Lung microvascular endothelial cell (primary cell): ENCODE results near the gene UBXN6. TPM values are rescaled to one million over a fixed set of nuclear protein-coding genes. Genes with fewer than 3 reads are reported as not detected.

Experiments
- DNase-seq, 2 donors: peaks; one replicate each; pipeline versions ENCODE4 v3.0.0 to v3.0.0-alpha.2; 2010; ENCODE audit warnings: low read depth in 2 of 2
- total RNA-seq: library from RNA; depleted of rRNA; stranded (reverse); fragments of >200 nt; gene quantifications from 2 replicates; pipeline ENCODE4 v1.2.1, GENCODE V29; 2014

The UBXN6 gene
- total RNA-seq, 1 donor from 2014 or later, result 99.8 TPM

DNA sequence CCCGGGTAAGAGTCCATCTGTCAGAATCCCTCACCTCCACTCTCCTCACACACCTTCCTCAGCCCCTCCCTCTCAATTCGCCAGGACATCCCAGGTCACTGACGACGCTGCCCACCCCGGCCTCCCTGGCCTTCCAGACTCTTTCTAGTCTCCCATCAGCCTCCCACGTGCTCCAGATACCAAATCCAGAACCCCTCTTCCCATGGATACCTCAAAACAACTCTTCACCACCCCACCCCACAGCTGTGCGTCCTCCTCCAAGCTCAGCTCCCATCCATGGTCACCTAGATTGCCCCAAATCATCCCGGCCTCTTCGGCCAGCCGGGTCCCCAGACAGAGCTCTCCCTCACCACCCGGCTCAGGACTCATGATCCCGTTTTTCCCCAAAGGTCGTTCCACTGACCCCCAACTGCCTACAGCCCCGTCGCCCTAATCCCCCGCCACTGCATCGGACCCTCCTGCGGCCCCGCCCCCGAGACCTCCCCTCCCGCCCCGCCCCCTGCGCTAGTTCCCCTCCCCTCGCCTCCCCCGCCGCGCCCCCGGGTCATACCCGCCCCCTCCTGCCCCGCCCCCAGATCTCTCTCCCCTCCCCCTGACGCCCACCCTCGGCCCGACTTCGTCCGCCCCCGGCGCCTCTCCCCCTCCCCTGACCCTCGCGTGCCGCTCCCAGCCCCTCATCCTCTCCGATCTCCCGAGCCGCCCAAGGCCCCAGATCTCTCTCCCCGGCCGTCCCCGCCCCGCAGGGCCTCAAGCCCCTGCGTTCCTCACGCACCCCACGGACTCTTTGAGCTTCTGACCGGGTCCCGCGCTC, 546 bp downstream of the UBXN6 start:
- peak; percentile 76 to 86 for DNase-seq

DNA sequence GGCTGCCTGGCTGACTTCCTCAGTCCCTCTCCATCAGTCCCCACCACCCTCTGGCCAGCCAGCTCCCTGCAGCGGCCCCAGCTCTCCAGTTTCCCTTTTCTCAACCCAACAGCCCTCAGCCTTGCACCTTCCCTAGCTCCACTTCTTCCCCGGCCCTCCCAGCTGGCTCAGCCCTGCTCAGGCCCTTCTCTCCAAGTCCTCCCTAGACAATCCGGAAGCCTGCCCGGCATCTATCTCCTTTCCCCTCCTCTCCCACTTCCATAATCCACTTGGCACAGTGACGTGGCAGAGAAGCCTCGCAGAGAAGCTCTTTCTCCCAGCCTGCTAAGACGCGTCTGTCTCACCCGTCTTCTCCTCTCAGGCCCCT, 1.1 kb downstream of the UBXN6 start:
- peak; percentile 35 to 71 for DNase-seq

DNA sequence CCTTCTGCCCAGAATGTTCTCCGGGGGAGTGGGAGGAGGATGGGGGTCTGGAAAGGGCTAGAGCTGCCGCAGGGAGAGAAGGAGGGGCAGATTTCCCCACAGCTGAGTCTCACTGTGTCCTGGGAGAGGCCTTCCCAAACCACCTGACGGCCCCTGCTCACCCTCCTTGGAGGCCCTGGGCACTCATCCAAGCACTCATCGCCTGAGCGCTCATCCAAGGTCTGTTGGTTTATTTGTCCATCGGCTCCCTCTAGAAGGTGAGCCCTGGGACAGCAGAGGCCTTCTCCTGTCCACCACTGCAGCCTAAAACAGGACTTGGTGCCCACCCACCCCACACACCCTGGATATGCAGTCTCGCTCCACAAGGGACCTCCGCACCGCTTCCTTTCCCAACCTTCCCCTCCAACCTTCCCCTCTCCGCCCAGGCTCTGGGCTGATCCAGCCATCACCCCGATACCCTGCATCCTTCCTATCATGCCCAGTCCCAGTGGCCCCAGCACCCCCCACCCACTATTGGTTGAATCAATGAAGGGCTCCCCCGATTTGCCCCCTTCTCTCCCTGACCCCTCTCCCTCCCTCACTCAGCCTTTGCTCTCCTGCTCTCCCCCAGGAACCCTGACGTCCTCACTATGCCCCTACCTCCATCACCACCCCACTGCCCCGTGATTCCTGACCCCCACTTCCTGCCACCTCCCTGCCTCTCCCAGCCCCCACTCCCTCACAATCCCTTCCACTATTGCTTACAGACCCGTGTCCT, 1.7 kb downstream of the UBXN6 start:
- peak in 1 of 2 donors; percentile 41 for DNase-seq

DNA sequence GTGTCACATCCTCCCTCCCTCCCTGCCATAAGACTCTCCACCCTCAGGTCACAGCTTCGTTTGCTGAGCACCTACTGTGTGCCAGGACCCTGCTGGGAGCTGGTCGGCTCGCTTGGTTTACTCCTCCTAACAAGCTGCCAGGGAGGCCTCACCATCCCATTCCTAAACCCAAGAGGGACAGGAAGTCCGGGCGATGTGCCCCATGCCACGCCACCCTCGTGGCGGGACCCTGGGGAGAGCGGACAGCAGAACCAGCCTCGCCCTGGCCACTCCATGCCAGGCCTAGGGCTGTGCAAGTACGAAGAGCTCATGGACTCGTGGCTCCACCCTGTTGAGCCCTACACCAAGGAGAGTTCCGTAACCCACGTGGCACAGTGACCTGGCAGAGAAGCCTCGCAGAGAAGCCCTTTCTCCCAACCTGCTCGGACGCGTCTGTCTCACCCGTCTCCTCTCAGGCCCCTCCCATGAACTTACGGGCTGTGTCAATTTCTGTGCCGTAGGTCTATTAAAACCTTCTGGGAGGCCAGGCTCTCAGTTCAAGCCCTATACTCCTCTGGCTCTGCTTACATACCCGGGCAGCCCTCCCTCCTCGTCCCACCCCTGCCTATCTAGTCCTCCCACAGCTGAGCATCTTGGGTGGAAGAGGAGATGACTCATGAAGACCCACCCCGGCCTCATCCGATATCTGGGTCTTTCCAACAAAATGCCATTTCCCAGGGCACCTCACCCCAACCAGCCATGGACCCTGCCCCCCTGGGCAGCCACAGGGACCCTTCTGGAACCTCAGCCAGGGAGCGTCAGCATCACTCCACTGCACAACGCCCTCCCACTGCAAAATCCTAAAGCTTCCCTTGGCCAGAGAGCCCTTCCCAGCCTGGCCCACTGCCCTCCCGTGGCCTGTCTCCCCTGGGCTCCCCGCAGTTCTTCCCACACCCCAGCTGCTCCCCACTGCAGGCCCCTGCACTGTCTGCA, 2.6 kb downstream of the UBXN6 start:
- peak in 1 of 2 donors; percentile 37 for DNase-seq

GRCh38 chr19:4453232-4454179, 4.1 kb downstream of the UBXN6 start:
- DNase-seq, result no peak

GRCh38 chr19:4452230-4452990, 5.2 kb downstream of the UBXN6 start:
- no peak for DNase-seq

- DNase-seq, result no peak
These were observed 8.0 kb downstream of the UBXN6 start for GRCh38 chr19:4449639-4450028.

GRCh38 chr19:4449022-4449638, 8.5 kb downstream of the UBXN6 start:
- DNase-seq, result no peak

GRCh38 chr19:4448147-4448985, 9.2 kb downstream of the UBXN6 start:
- no peak for DNase-seq

DNA sequence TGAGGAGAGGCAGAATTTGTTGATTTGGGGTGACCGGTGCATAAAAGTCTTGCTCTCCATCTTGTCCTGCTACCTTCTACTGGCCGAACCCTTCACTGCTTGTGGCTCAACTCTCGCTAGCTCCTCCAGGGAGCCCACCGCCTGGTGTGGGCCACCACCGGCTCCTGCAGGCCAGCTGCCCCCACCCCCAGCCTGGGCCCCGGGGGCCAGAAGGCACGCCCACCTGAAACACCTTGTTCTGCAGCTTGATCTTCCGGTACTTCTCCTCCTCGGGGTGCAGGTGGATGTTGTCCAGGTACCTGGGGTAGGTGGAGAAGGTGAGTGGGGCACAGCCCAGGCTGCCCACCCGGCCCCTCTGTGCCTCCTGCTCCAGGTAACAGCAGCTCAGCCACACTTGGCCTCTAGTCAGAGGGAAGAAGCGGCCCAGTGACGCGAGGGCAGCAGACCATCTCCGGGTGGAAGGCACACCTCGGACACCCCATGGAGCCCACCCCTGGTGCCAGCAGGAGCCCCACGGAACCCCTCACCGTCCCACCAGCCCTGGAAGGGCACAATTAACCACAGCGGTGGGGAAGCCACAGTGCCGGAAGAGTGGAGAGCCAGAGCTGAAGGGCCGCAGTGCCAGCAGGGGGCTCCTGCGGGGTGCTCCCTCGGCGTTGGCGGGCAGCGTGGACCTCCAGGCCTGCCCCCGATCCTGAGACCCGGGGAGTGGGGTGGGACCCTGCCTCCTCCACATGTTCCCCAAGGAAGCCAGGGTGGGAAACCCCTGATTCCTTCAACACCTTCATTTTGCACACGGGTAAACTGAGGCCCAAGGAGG, 10.1 kb downstream of the UBXN6 start:
- DNase-seq, result no peak

GRCh38 chr19:4446704-4447200, 10.8 kb downstream of the UBXN6 start:
- no peak for DNase-seq

DNA sequence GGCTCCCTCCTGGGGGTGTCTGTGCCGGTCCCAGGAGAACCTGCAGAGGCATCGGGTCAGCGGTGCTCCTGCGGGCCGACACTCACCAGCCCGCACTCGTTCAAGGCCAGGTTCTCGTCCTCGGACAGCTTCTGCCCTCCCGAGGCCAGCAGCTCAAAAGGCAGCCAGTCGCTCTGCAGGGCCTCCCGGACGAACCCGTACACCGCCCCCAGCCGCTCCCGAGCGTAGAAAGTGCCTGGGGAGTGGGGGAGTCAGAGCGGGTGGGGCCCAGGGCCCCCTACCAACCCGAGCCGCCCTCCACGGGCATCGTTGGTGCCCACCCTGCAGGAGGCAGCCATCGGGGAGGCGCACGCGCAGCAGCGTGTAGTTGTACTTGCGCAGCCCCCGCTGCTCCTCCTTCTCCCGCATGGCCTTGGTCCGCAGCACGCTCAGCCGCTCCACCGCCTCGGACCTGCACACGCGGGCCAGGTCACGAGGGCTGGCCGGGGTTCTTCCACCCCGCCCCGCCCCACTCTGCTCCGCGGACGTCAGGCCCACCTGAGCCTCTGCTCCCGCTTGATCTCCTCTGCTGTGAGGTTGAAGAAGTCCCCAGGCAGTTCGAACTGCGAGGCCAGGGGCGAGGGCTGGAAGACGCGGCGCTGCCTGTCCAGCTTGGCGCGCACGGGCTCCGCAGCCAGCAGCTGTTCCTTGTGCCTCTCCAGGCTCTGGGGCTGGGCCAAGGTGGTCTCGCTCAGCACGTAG, 11.5 kb downstream of the UBXN6 start:
- DNase-seq, result no peak

DNA sequence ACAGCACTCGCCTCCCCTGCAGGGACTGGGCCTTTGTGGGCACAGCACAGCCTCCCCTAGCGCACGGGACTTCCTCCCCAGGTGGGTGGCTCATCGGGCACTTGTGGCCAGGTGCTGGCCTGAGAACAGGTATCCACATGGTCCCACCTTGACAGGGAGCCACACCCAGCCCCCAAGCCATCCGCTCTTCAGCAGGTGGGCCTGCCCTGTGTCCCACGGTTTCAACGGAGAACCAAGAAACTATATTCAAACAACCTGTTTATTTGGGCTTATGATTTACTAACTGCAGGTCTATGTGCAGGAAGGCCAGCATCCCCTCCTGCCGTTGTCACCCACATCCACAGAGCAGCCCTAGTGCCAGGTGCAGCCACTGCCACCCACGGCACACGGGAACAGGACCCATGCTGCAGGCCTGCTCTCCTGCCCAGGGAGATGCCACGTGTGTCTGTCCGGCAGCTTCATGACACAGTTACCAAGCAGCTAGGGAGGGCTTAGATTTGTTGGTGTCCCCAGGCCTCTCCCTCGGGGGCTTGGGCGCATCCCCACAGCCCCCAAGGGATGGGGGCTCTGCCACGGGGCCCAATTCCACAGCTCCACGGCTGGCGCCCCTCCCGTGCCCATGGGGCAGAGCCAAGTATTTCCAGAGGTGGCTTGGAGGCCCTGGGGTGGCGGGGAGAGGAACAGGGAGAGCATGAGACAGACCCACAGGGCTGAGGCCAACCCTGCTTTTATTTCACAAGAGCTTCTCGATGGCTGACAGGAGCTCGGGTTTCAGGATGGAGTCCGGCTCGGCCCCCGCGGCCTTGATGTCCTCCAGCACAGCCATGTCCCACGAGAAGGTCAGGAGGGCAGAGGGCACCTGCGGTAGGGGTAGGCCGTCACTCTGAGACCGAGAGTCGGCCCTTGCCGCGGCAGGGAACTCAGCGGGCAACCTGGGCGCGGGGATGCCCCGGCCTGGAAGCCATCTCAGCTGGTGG, 12.5 kb downstream of the UBXN6 start:
- no peak for DNase-seq

GRCh38 chr19:4443966-4444764, 13.4 kb downstream of the UBXN6 start:
- DNase-seq, result no peak

GRCh38 chr19:4443188-4443587, 14.4 kb downstream of the UBXN6 start:
- DNase-seq, result no peak
